HG03095 (cell line): Measurements from ENCODE around the gene TBC1D22A.

Source experiments
- ATAC-seq: cut with Tn5 transposase; IDR thresholded peaks from one replicate; pipeline ENCODE4 v1.9.1; 2021; ENCODE audit warnings: moderate library complexity; ENCODE audit not compliant: unreplicated experiment

Gene TBC1D22A

GRCh38 chr22:47051441-47052071 lies 289.1 kb downstream of the TBC1D22A start:
- no peak for ATAC-seq

GRCh38 chr22:47052236-47053012 lies 290.0 kb downstream of the TBC1D22A start:
- no peak for ATAC-seq

- no peak for ATAC-seq
Measured at GRCh38 chr22:47053013-47053725, 290.7 kb downstream of the TBC1D22A start.

GRCh38 chr22:47053726-47054141 lies 291.3 kb downstream of the TBC1D22A start:
- ATAC-seq, result no peak

- no peak for ATAC-seq
Measured at GRCh38 chr22:47054231-47055072, 292.0 kb downstream of the TBC1D22A start.

GRCh38 chr22:47055073-47055355 lies 292.6 kb downstream of the TBC1D22A start:
- no peak for ATAC-seq

- ATAC-seq, result no peak
Measured at GRCh38 chr22:47055461-47055860, 293.0 kb downstream of the TBC1D22A start.

- no peak for ATAC-seq
Measured at GRCh38 chr22:47055921-47056320, 293.5 kb downstream of the TBC1D22A start.

- ATAC-seq, result no peak
Measured at GRCh38 chr22:47056361-47056760, 293.9 kb downstream of the TBC1D22A start.

GRCh38 chr22:47056776-47057470 lies 294.5 kb downstream of the TBC1D22A start:
- no peak for ATAC-seq

- no peak for ATAC-seq
Measured at GRCh38 chr22:47057916-47058585, 295.6 kb downstream of the TBC1D22A start.

GRCh38 chr22:47059076-47059475 lies 296.6 kb downstream of the TBC1D22A start:
- ATAC-seq, result no peak

GRCh38 chr22:47059701-47060161 lies 297.3 kb downstream of the TBC1D22A start:
- no peak for ATAC-seq

- ATAC-seq, result no peak
Measured at GRCh38 chr22:47060718-47061117, 298.3 kb downstream of the TBC1D22A start.

GRCh38 chr22:47061226-47061625 lies 298.8 kb downstream of the TBC1D22A start:
- ATAC-seq, result no peak

- no peak for ATAC-seq
Measured at GRCh38 chr22:47062126-47062525, 299.7 kb downstream of the TBC1D22A start.

- ATAC-seq, result no peak
Measured at GRCh38 chr22:47063071-47063509, 300.6 kb downstream of the TBC1D22A start.

- ATAC-seq, result no peak
Measured at GRCh38 chr22:47063606-47064005, 301.2 kb downstream of the TBC1D22A start.

GRCh38 chr22:47064016-47064415 lies 301.6 kb downstream of the TBC1D22A start:
- ATAC-seq, result no peak

- no peak for ATAC-seq
Measured at GRCh38 chr22:47064416-47064815, 302.0 kb downstream of the TBC1D22A start.
